OCI-LY3 (cell line): ENCODE data around the gene ATP1A4.

Experiments
- H2AFZ ChIP-seq: fragments of 200-600, 300-600 bp; shearing (Covaris generic); 2 replicates; pipeline ENCODE4 v1.6.0; 2014; ENCODE audit warnings: antibody characterized with exemption, low read depth, low read length
- H3K27ac ChIP-seq: fragments of 200-600, 300-600 bp; sonication (generic); 2 replicates; pipeline ENCODE4 v1.5.1; 2014; ENCODE audit warnings: mild to moderate bottlenecking, low read length, moderate library complexity, mixed read lengths
- H3K27me3 ChIP-seq: fragments of 200-600, 300-600 bp; sonication (generic); 2 replicates; pipeline ENCODE4 v1.6.1; 2014; ENCODE audit warnings: low read depth, low read length, mixed read lengths
- H3K36me3 ChIP-seq: fragments of 200-600, 300-600 bp; sonication (generic); replicated peaks from 2 replicates; pipeline ENCODE3; 2014; ENCODE audit warnings: low read depth, low read length, mixed read lengths
- H3K4me1 ChIP-seq: fragments of 300-600, 200-600 bp; sonication (generic); 2 replicates; pipeline ENCODE4 v1.6.1; 2014; ENCODE audit warnings: low read length, mixed read lengths
- H3K4me2 ChIP-seq: fragments of 200-600, 300-600 bp; sonication (generic); 2 replicates; pipeline ENCODE4 v1.6.1; 2014; ENCODE audit warnings: low read length, mixed read lengths
- H3K4me3 ChIP-seq: fragments of 300-600, 200-600 bp; sonication (generic); 2 replicates; pipeline ENCODE4 v1.5.1; 2014; ENCODE audit warnings: antibody characterized with exemption, mild to moderate bottlenecking, low read length, moderate library complexity
- H3K79me2 ChIP-seq: fragments of 300-600, 200-600 bp; shearing (Covaris generic); 2 replicates; pipeline ENCODE4 v1.6.1; 2014; ENCODE audit warnings: mild to moderate bottlenecking, low read length, mixed read lengths
- H3K9ac ChIP-seq: fragments of 300-600, 200-600 bp; shearing (Covaris generic); 2 replicates; pipeline ENCODE4 v1.6.0; 2014; ENCODE audit warnings: mild to moderate bottlenecking, low read length, moderate library complexity
- H3K9me3 ChIP-seq: fragments of 200-600, 300-600 bp; shearing (Covaris generic); 2 replicates; pipeline ENCODE4 v1.6.1; 2014; ENCODE audit warnings: low read length, mixed read lengths; ENCODE audit not compliant: insufficient read depth
- H4K20me1 ChIP-seq: fragments of 200-600, 300-600 bp; sonication (generic); 2 replicates; pipeline ENCODE4 v1.6.1; 2016; ENCODE audit warnings: low read length, mixed read lengths; ENCODE audit not compliant: insufficient read depth
- EZH2phosphoT487 ChIP-seq: fragments of 200-600 bp; shearing (Covaris generic); IDR thresholded peaks from 2 replicates; pipeline ENCODE4 v1.6.1; 2018; ENCODE audit warnings: antibody characterized with exemption, mixed run types, low read depth
- TF ChIP-seq, protein P1 (sequence below): fragments of 200-600, 300-600 bp; sonication (generic); IDR thresholded peaks from 2 replicates; pipeline ENCODE4 v1.5.1; 2014; ENCODE audit warnings: antibody characterized with exemption, low read length, low read depth

The ATP1A4 gene

DNA sequence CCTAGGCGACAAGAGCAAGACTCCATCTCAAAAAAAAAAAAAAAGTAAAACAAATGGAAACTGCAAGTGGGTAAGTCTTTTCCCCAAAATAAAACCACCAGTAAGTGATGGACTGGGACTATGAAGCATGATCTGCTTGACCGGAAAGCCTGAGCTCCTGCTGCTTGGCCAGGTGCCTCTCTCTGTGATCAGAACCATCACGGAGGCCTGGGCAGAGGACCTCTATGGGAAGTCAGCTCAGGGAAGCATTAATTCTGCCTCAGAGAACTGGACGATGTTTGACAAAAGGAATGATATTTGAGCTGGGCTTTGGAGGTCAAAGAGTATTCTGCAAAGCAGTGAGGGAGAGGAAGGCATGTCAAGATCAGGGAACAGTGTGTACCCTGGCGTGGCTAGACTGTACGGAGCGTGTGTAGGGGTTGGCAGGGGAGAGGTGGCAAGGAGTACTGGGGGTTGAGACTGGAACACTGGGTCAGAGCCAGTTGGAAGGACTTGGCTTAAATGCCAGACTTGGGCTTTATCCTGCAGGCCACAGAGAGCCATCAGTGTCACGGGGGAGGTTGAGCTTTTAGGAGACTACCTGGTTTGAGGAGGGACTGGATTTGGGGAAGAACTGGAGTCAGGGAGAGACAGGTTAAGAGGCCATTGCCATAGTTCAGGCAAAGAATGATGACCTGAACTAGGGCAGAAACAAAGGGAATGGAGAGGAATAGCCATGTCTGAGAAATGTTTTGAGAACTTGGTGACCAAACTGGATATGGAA is 19.4 kb upstream of the ATP1A4 start:
- Histone ChIP-seq H3K4me1 (peaks cover 18% of the 10 kb centered on the region), H3K27me3 (peaks cover 18% of the 10 kb centered on the region; the same call in 1 of the 2 replicates), H3K4me2 (no peak overlapping the region), H3K4me3 (no peak overlapping the region), H4K20me1 (no peaks in the 10 kb centered on the region), H3K36me3 (no peaks in the 10 kb centered on the region), H3K79me2 (no peaks in the 10 kb centered on the region), H3K9me3 (no peaks in the 10 kb centered on the region), H3K9ac (no peak overlapping the region), H2AFZ (no peak overlapping the region), H3K27ac (no peak overlapping the region)
- TF ChIP-seq, protein P1, sequence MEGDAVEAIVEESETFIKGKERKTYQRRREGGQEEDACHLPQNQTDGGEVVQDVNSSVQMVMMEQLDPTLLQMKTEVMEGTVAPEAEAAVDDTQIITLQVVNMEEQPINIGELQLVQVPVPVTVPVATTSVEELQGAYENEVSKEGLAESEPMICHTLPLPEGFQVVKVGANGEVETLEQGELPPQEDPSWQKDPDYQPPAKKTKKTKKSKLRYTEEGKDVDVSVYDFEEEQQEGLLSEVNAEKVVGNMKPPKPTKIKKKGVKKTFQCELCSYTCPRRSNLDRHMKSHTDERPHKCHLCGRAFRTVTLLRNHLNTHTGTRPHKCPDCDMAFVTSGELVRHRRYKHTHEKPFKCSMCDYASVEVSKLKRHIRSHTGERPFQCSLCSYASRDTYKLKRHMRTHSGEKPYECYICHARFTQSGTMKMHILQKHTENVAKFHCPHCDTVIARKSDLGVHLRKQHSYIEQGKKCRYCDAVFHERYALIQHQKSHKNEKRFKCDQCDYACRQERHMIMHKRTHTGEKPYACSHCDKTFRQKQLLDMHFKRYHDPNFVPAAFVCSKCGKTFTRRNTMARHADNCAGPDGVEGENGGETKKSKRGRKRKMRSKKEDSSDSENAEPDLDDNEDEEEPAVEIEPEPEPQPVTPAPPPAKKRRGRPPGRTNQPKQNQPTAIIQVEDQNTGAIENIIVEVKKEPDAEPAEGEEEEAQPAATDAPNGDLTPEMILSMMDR, result no peak
- TF ChIP-seq EZH2phosphoT487, result no peak

DNA sequence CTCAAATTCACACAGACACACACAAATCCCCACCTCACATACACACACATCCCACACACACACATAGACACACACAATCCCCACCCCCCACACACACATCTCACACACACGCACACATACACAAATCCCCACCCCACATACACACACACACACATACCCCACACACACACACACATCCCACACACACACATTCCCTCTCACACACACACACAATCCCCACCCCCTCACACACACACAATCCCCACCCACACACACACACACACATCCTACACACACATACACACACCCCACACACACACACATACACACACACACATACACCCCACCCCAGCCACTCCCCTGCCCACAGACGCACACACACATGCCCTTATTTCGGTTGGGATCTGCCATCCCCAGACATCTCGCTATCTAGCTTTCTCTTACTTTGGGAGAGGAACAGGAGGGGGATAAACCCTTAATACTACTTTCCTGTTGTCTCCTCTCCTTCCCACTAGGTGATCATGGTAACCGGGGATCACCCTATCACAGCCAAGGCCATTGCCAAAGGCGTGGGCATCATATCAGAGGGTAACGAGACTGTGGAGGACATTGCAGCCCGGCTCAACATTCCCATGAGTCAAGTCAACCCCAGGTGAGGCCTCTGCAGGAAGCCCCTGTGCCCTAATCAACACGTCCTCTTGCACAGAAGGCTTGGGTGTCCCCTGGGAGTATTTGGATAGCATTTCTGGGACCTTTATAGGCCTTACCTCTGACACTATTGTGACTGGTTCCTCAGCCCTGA is 17.2 kb upstream of the ATP1A4 start:
- H3K9ac ChIP-seq, result peak overlapping the region; percentile 10; the same call in 1 of the 2 replicates
- no peaks in the 10 kb centered on the region for H3K79me2 ChIP-seq
- no peak for TF ChIP-seq EZH2phosphoT487
- TF ChIP-seq, protein P1, result no peak
- no peaks in the 10 kb centered on the region for H3K9me3 ChIP-seq
- peaks cover 18% of the 10 kb centered on the region for H3K4me1 ChIP-seq
- H4K20me1 ChIP-seq, result no peaks in the 10 kb centered on the region
- H3K27ac ChIP-seq, result no peak overlapping the region; the same call in 1 of the 2 replicates
- H2AFZ ChIP-seq, result 0 out of 2 replicates have a peak overlapping the region, but pooled peaks have one; percentile 3
- no peaks in the 10 kb centered on the region for H3K36me3 ChIP-seq
- peak overlapping the region; percentile 56 for H3K4me3 ChIP-seq
- peak overlapping the region; percentile 81 for H3K4me2 ChIP-seq
- peaks cover 14% of the 10 kb centered on the region; the same call in 1 of the 2 replicates for H3K27me3 ChIP-seq

DNA sequence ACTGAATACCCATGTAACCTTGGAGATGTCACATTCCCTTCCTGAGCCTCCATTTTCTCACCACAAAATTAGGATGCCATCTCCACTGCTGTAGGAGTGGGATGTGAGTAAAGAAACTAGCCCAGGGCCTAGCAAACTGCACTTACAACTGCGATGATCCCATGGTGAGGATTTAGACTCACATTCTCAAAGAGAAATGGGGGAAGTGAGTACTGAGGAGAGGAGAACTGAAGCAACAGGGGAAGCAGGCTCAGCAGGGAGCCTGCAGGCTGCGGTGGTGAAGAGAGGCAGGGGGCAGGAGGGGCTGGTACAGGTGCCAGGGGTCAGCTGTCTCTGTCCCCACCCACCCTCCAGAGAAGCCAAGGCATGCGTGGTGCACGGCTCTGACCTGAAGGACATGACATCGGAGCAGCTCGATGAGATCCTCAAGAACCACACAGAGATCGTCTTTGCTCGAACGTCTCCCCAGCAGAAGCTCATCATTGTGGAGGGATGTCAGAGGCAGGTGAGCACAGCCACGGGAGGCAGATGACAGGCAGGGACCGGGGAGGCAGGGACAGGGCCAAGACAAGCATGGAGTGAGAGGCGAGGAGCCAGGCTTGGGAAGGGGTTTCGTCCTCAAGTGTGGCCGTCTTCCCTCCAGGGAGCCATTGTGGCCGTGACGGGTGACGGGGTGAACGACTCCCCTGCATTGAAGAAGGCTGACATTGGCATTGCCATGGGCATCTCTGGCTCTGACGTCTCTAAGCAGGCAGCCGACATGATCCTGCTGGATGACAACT is 16.4 kb upstream of the ATP1A4 start:
- H4K20me1 ChIP-seq, result no peaks in the 10 kb centered on the region
- H3K27ac ChIP-seq, result no peak overlapping the region; the same call in 1 of the 2 replicates
- H3K4me1 ChIP-seq, result peaks cover 18% of the 10 kb centered on the region
- 0 out of 2 replicates have a peak overlapping the region, but pooled peaks have one; percentile 3 for H2AFZ ChIP-seq
- H3K4me2 ChIP-seq, result peak overlapping the region; percentile 81
- no peaks in the 10 kb centered on the region for H3K79me2 ChIP-seq
- H3K27me3 ChIP-seq, result peaks cover 15% of the 10 kb centered on the region; the same call in 1 of the 2 replicates
- peak overlapping the region; percentile 10; the same call in 1 of the 2 replicates for H3K9ac ChIP-seq
- no peaks in the 10 kb centered on the region for H3K9me3 ChIP-seq
- H3K36me3 ChIP-seq, result no peaks in the 10 kb centered on the region
- TF ChIP-seq EZH2phosphoT487, result no peak
- TF ChIP-seq, protein P1, result no peak
- H3K4me3 ChIP-seq, result peak overlapping the region; percentile 56
